MM.1S (cell line): ENCODE data around the gene STK32C.

Source experiments
- CTCF ChIP-seq: fragments of 300-600 bp; sonication (generic); IDR thresholded peaks from 2 replicates; pipeline ENCODE4 v1.5.1; 2016; ENCODE audit warnings: antibody characterized with exemption, low read length, mixed read lengths
- EZH2 ChIP-seq: fragments of 300-600 bp; sonication (generic); optimal IDR thresholded peaks from 2 replicates; pipeline ENCODE3; 2017; ENCODE audit warnings: low read depth, mild to moderate bottlenecking, antibody characterized with exemption, low read length, mixed read lengths

GRCh38 chr10:132302421-132303310, 5.1 kb downstream of the STK32C start:
- TF ChIP-seq CTCF (no peak), EZH2 (no peak)
